Adrenal gland (tissue), 5 donors: ENCODE results near the gene GNPNAT1.

Experiments
- POLR2A ChIP-seq, 2 donors: fragments of 450-650 bp; IDR thresholded peaks; one replicate each; pipeline ENCODE4 v1.6.1; 2017; ENCODE audit warnings: antibody characterized with exemption in 2 of 2, mild to moderate bottlenecking in 2 of 2, moderate library complexity in 1 of 2
- TF ChIP-seq, protein P1 (sequence below), 6 experiments: fragments of 450-650 bp in 4 of 6; fragments of 200-600 bp in 2 of 6; sonication (generic) in 1 of 6; IDR thresholded peaks; 1 replicate in 5 of 6; 2 replicates in 1 of 6; pipeline versions ENCODE4 v1.5.1 to v1.8.0; 2016 to 2021; ENCODE audit warnings: antibody characterized with exemption in 6 of 6, mild to moderate bottlenecking in 2 of 6, moderate library complexity in 1 of 6
- donor health status: DM: no; HTN: no; CAD: no.

DNA sequence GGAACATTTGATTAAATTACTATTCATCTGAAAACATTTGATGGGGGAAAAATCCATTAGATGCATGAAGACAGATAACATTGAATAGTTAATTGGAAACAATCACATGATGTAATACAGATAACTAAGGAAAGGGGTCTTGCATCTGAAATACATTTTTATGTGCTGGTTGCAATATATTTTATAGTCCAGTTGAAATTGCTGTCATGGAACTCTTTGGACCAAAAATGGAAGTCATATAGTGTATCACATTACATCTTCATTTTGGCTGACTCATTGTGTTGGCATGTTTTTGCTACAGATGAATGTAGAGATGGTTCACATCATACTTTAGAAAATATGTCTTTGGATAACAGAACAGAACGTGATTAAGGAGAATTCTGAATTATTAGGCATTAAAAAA is 43.0 kb upstream of the GNPNAT1 start:
- TF ChIP-seq, protein P1, sequence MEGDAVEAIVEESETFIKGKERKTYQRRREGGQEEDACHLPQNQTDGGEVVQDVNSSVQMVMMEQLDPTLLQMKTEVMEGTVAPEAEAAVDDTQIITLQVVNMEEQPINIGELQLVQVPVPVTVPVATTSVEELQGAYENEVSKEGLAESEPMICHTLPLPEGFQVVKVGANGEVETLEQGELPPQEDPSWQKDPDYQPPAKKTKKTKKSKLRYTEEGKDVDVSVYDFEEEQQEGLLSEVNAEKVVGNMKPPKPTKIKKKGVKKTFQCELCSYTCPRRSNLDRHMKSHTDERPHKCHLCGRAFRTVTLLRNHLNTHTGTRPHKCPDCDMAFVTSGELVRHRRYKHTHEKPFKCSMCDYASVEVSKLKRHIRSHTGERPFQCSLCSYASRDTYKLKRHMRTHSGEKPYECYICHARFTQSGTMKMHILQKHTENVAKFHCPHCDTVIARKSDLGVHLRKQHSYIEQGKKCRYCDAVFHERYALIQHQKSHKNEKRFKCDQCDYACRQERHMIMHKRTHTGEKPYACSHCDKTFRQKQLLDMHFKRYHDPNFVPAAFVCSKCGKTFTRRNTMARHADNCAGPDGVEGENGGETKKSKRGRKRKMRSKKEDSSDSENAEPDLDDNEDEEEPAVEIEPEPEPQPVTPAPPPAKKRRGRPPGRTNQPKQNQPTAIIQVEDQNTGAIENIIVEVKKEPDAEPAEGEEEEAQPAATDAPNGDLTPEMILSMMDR (IDR thresholded peaks at IDR 0.05): no peak
- TF ChIP-seq POLR2A (IDR thresholded peaks at IDR 0.05): no peak
